ENCODE measurements around the gene ADAMTS2. TPM values are rescaled to one million over a fixed set of nuclear protein-coding genes. Genes with fewer than 3 reads are reported as not detected.

ADAMTS2 gene
- total and polyA plus RNA-seq, 2 of the 8 experiments (the other 6 are each of a cell fraction or from before 2014, with no cell fraction given), result 6.6 to 7.3 TPM

DNA sequence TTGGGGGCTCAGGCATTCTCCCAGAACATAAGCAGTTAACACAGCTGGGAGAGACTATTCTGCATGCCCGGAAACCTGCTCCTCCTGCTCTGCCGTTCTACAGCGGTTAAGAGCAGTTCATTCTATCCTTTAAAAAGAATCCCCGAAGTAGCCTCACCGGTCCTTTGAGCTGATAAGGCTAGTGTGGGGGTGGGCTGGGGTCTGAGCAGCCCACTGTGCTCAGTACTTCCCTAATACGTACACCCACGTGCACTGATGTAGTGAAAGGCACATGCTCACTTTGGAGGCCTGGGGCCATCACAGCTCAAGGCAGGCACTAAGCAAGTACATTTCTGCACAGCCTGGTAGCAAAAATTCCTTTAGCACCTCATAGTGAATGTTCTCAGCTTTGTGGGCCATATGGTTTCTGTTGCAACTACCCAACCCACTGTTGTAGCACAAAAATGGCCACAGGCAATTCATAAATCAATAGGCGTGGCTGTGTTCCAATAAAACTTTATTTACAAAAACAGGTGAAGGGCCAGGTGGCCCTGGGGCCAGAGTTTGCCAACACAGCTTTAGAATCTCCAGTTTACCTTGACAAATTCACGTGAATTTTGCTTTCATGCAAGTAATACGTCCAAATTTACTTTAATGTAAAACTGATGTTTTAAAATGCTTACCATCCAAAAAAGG is 148.7 kb downstream of the ADAMTS2 start:
- Histone ChIP-seq H3K4ac (replicated peaks; ENCODE audit: insufficient read length, low read depth, low read length) (no peak overlapping the region), H4K5ac (ENCODE audit: insufficient read length, low read depth, low read length) (no peak overlapping the region), H4K20me1 (replicated peaks in 1 of 2; ENCODE audit: control insufficient read depth in 1 of 2, insufficient read depth in 2 of 2, low read length in 2 of 2) (peaks cover 0 to 2% of the 10 kb centered on the region in 2 experiments), H2BK12ac (ENCODE audit: low read depth, low read length) (no peak overlapping the region), H3K4me3 (ENCODE audit: extremely low read depth in 1 of 4, insufficient read depth in 2 of 4, low read depth in 3 of 4, low read length in 4 of 4) (no peak overlapping the region), H3K79me1 (ENCODE audit: low read depth, low read length) (no peaks in the 10 kb centered on the region), H3K56ac (replicated peaks; ENCODE audit: insufficient read length, low read depth, low read length) (no peak overlapping the region), H3K36me3 (ENCODE audit: control insufficient read depth in 2 of 4, insufficient read depth in 4 of 4, low read length in 3 of 4) (no peaks in the 10 kb centered on the region), H2BK20ac (ENCODE audit: low read length) (no peak overlapping the region), H3K27ac (ENCODE audit: low read depth, low read length) (no peak overlapping the region), H3K23me2 (ENCODE audit: low read depth, low read length) (no peaks in the 10 kb centered on the region), H2AK5ac (ENCODE audit: low read depth, low read length) (no peak overlapping the region), H2AFZ (ENCODE audit: low read length) (no peak overlapping the region), H3K27me3 (replicated peaks in 1 of 4; ENCODE audit: control insufficient read depth in 3 of 4, extremely low read depth in 1 of 4, insufficient read depth in 3 of 4, low read length in 3 of 4) (no peaks in the 10 kb centered on the region), H3K4me1 (replicated peaks in 1 of 4; ENCODE audit: control insufficient read depth in 3 of 4, insufficient read depth in 4 of 4, low read length in 3 of 4) (peaks cover 0 to 5% (median 0%) of the 10 kb centered on the region in 4 experiments; a peak in 3 of 7 replicates), H4K91ac (replicated peaks; ENCODE audit: insufficient read length, low read length) (no peak overlapping the region), H3K4me2 (ENCODE audit: insufficient read depth in 1 of 2, low read depth in 2 of 2, low read length in 2 of 2) (no peak overlapping the region), H3K23ac (ENCODE audit: insufficient read length) (no peak overlapping the region), H3K79me2 (ENCODE audit: control insufficient read depth in 1 of 2, insufficient read depth in 2 of 2, low read length in 2 of 2) (no peaks in the 10 kb centered on the region), H3K14ac (ENCODE audit: insufficient read length) (no peak overlapping the region), H2BK120ac (replicated peaks; ENCODE audit: low read depth, low read length) (no peak overlapping the region), H3K9me3 (ENCODE audit: insufficient read depth in 2 of 2, low read depth in 1 of 2, low read length in 1 of 2) (no peaks in the 10 kb centered on the region), H3K18ac (ENCODE audit: extremely low read depth, low read length) (no peak overlapping the region), H4K8ac (ENCODE audit: extremely low read depth, insufficient read depth, low read length) (no peak overlapping the region), H2BK5ac (ENCODE audit: low read depth, low read length) (no peak overlapping the region), H2BK15ac (ENCODE audit: low read length) (no peak overlapping the region), H3K9ac (replicated peaks in 1 of 4; ENCODE audit: extremely low read depth in 1 of 4, low read depth in 3 of 4, low read length in 3 of 4) (no peak overlapping the region)
- FAIRE-seq (no peak), DNase-seq (ENCODE audit: low read depth in 1 of 2, low spot score in 2 of 2) (no peak)
- TF ChIP-seq ZNF274 (IDR thresholded peaks at IDR 0.05; ENCODE audit: borderline replicate concordance, extremely low read depth, low read length), result no peak
- TF ChIP-seq PHF8 (conservative IDR thresholded peaks at IDR 0.05; ENCODE audit: low read depth, low read length), result no peak
- TF ChIP-seq KDM1A (IDR thresholded peaks at IDR 0.05; ENCODE audit: borderline replicate concordance, low read length), result no peak
- TF ChIP-seq TBP (IDR thresholded peaks at IDR 0.05; ENCODE audit: low read depth, low read length), result no peak
- no peak for TF ChIP-seq TCF12 (IDR thresholded peaks at IDR 0.05; ENCODE audit: low read depth, low read length)
- no peak for TF ChIP-seq BCL11A (IDR thresholded peaks at IDR 0.05; ENCODE audit: low read depth in 2 of 2, low read length in 2 of 2)
- TF ChIP-seq BACH1 (IDR thresholded peaks at IDR 0.05; ENCODE audit: low read length), result no peak
- ChIA-PET CTCF (ENCODE audit: partially characterized antibody) (interaction anchor here (0.7 to 1.5 kb wide), 6 partner anchors 10 to 341 kb away, joined by 3 to 6 read pairs (median 3); no protein-coding TSS in a partner anchor), POLR2A (ENCODE audit: partially characterized antibody) (no interaction called here)
- 91% methylated on average over 10 of the region's 10 CpGs; no CpG with 5 or more reads in 1 of the 2 experiments for WGBS, 2 experiments (ENCODE audit: extremely low coverage in 1 of 2, insufficient coverage in 1 of 2, insufficient read length in 1 of 2, insufficient replicate concordance in 2 of 2, low coverage in 1 of 2, low lambda C conversion rate in 2 of 2, missing lambda C conversion rate in 1 of 2)
